Measurements from ENCODE around the gene RFTN2. TPM values are rescaled to one million over a fixed set of nuclear protein-coding genes. Genes with fewer than 3 reads are reported as not detected.

The RFTN2 gene
- total and polyA plus RNA-seq, 9 of the 15 experiments (the other 6 are each of a cell fraction or from before 2014, with no cell fraction given): 0.01 to 0.11 (median 0.04) TPM; not detected in 6

GRCh38 chr2:197576631-197577030 is 98.8 kb downstream of the RFTN2 start:
- in situ Hi-C loops (cut with MboI): no loop called here
- Histone ChIP-seq H3K27me3 (ENCODE audit: control insufficient read depth in 2 of 2, insufficient read depth in 2 of 2, low read length in 2 of 2) (peaks cover 2 to 6% of the 10 kb centered on the region in 2 experiments; a peak in 1 of 5 replicates), H3K9me1 (ENCODE audit: control insufficient read depth, insufficient read depth, low read length) (no peaks in the 10 kb centered on the region), H3K4me2 (ENCODE audit: insufficient read depth, low read length) (no peak overlapping the region), H3K79me2 (ENCODE audit: control insufficient read depth, insufficient read depth, low read length) (no peaks in the 10 kb centered on the region), H3K4me1 (replicated peaks in 1 of 2; ENCODE audit: control insufficient read depth in 2 of 2, insufficient read depth in 2 of 2, low read length in 2 of 2) (no peaks in the 10 kb centered on the region), H3K27ac (ENCODE audit: extremely low read depth, low read depth, low read length) (no peak overlapping the region), H3K36me3 (ENCODE audit: control insufficient read depth, insufficient read depth, low read length) (no peaks in the 10 kb centered on the region), H4K20me1 (replicated peaks; ENCODE audit: control insufficient read depth, insufficient read depth, low read length) (no peaks in the 10 kb centered on the region), H3K9me3 (replicated peaks; ENCODE audit: control insufficient read depth, insufficient read depth, low read depth, low read length) (no peaks in the 10 kb centered on the region), H3K9ac (ENCODE audit: insufficient read depth in 1 of 2, low read depth in 2 of 2, low read length in 2 of 2) (no peak overlapping the region), H2AFZ (ENCODE audit: low read depth, low read length) (no peak overlapping the region), H3K4me3 (no peak overlapping the region)
- WGBS (ENCODE audit: insufficient coverage, low coverage, missing lambda C conversion rate): 0% methylated on average over 3 of the region's 3 CpGs
- FAIRE-seq (no peak), ATAC-seq (no peak), DNase-seq (ENCODE audit: extremely low read depth in 1 of 4, low spot score in 3 of 4) (no peak)
- intact Hi-C loops (cut with micrococcal nuclease): no loop called here
- ChIA-PET CTCF (ENCODE audit: low intra/inter-chr PET ratio) (no interaction called here), POLR2A (interaction anchor here (0.7 to 1.2 kb wide), 2 partner anchors 12 to 35 kb away, joined by 3 to 4 read pairs; no protein-coding TSS in a partner anchor)
- BruUV-seq (replicated peaks): no TSS peak
- TF ChIP-seq, protein P1, sequence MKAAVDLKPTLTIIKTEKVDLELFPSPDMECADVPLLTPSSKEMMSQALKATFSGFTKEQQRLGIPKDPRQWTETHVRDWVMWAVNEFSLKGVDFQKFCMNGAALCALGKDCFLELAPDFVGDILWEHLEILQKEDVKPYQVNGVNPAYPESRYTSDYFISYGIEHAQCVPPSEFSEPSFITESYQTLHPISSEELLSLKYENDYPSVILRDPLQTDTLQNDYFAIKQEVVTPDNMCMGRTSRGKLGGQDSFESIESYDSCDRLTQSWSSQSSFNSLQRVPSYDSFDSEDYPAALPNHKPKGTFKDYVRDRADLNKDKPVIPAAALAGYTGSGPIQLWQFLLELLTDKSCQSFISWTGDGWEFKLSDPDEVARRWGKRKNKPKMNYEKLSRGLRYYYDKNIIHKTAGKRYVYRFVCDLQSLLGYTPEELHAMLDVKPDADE (conservative IDR thresholded peaks at IDR 0.05; ENCODE audit: control insufficient read depth, low read depth, low read length): no peak
- TF ChIP-seq, protein P2, sequence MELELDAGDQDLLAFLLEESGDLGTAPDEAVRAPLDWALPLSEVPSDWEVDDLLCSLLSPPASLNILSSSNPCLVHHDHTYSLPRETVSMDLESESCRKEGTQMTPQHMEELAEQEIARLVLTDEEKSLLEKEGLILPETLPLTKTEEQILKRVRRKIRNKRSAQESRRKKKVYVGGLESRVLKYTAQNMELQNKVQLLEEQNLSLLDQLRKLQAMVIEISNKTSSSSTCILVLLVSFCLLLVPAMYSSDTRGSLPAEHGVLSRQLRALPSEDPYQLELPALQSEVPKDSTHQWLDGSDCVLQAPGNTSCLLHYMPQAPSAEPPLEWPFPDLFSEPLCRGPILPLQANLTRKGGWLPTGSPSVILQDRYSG (tag; conservative IDR thresholded peaks at IDR 0.05; ENCODE audit: low read depth): no peak
- TF ChIP-seq KLF6 (CRISPR knock-in tag; IDR thresholded peaks at IDR 0.05; ENCODE audit: borderline replicate concordance): no peak
- no peak for TF ChIP-seq CXXC5 (CRISPR knock-in tag; IDR thresholded peaks at IDR 0.05)
- no peak for TF ChIP-seq NUFIP1 (IDR thresholded peaks at IDR 0.05; ENCODE audit: partially characterized antibody)
- no peak for TF ChIP-seq CEBPB (tag; IDR thresholded peaks at IDR 0.05)
- no peak for TF ChIP-seq ZFP36 (IDR thresholded peaks at IDR 0.05; ENCODE audit: low read depth, low read length, partially characterized antibody)
- TF ChIP-seq THRB (CRISPR knock-in tag; conservative IDR thresholded peaks at IDR 0.05): no peak
- no peak for TF ChIP-seq TOE1 (IDR thresholded peaks at IDR 0.05; ENCODE audit: borderline replicate concordance)
- no peak for TF ChIP-seq TOE1 (CRISPR knock-in tag; IDR thresholded peaks at IDR 0.05; ENCODE audit: borderline replicate concordance, low read depth)
- no peak for TF ChIP-seq THAP7 (CRISPR knock-in tag; IDR thresholded peaks at IDR 0.05)
- no peak for TF ChIP-seq RBM15 (IDR thresholded peaks at IDR 0.05; ENCODE audit: insufficient read depth, low read length)
- no peak for TF ChIP-seq DMBX1 (CRISPR knock-in tag; IDR thresholded peaks at IDR 0.05; ENCODE audit: borderline replicate concordance)
- TF ChIP-seq ZNF3 (CRISPR knock-in tag; IDR thresholded peaks at IDR 0.05): no peak
- TF ChIP-seq FOXK1 (CRISPR knock-in tag; IDR thresholded peaks at IDR 0.05; ENCODE audit: borderline replicate concordance): no peak
- TF ChIP-seq CBX2 (IDR thresholded peaks at IDR 0.05; ENCODE audit: insufficient read depth, low read length, poor library complexity, severe bottlenecking): no peak
- no peak for TF ChIP-seq MAZ (CRISPR knock-in tag; conservative IDR thresholded peaks at IDR 0.05 in 1 of 2, IDR thresholded peaks at IDR 0.05 in 1 of 2)

All from K562 (cell line).